Tibial nerve (tissue), 3 donors: Measurements from ENCODE around the gene MDGA2.

ENCODE experiments used
- CTCF ChIP-seq, 5 experiments: fragments of 200-600 bp in 3 of 5; fragments of 450-650 bp in 2 of 5; sonication (generic) in 3 of 5; IDR thresholded peaks; one replicate each; pipeline ENCODE4 v1.5.1; 2016 to 2019; ENCODE audit warnings: antibody characterized with exemption in 5 of 5, mild to moderate bottlenecking in 3 of 5, moderate library complexity in 2 of 5
- POLR2A ChIP-seq, 2 donors: fragments of 450-650 bp; IDR thresholded peaks; one replicate each; pipeline ENCODE4 v1.6.1; 2017; ENCODE audit warnings: antibody characterized with exemption in 2 of 2, mild to moderate bottlenecking in 2 of 2, moderate library complexity in 2 of 2

DNA sequence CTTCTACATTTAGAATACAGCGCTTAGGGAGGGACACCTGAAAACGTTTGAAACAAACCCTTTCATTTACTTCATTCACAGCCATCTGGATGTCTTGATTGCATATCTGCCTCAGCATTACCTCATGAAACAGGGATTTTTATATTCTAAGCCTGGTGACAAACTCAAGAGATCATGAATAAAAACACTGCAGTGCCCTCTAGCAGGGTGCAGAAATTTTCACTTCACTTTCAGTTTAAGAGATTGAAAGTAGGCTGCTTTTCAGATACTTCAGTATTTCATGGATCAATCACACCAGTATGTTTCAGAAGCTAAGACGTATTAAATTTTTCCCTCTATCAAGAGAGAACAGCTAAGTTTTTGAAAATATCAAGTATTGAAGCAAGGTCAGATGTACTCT is 467.8 kb downstream of the MDGA2 start:
- TF ChIP-seq CTCF (IDR thresholded peaks at IDR 0.05) (no peak), POLR2A (IDR thresholded peaks at IDR 0.05) (no peak)
